K562 (cell line): ENCODE measurements around the gene ADCY9.

Experiments
- CEBPB ChIP-seq: fragments of 450-650 bp; IDR thresholded peaks from 2 replicates; pipeline ENCODE4 v1.6.1; 2016; ENCODE audit warnings: missing genetic modification characterization, missing compliant biosample characterization
- CTCF ChIP-seq, 3 experiments: IDR thresholded peaks in 2 of 3; conservative IDR thresholded peaks in 1 of 3; 2 replicates each; pipeline ENCODE4 v1.5.1; 2011 to 2012; ENCODE audit warnings: low read length in 3 of 3, mild to moderate bottlenecking in 3 of 3, control low read depth in 2 of 3, improper control_type of control experiment in 1 of 3, inconsistent platforms in 1 of 3, low read depth in 1 of 3, mixed read lengths in 1 of 3, moderate library complexity in 1 of 3; ENCODE audit not compliant: insufficient read depth in 2 of 3
- FOS ChIP-seq: IDR thresholded peaks from 3 replicates; pipeline ENCODE4 v1.6.1; 2011; ENCODE audit not compliant: insufficient read length; ENCODE audit errors: extremely low read depth
- FOXP4 ChIP-seq: sonication (generic); formaldehyde crosslinking; IDR thresholded peaks from 2 replicates; pipeline ENCODE4 v1.8.0; 2022; ENCODE audit warnings: mild to moderate bottlenecking, missing genetic modification reagents, borderline replicate concordance
- HINFP ChIP-seq: fragments of 450-650 bp; conservative IDR thresholded peaks from 2 replicates; pipeline ENCODE4 v1.6.1; 2016; ENCODE audit warnings: missing genetic modification characterization, low read depth, mild to moderate bottlenecking, control low read depth, missing compliant biosample characterization
- MAFG ChIP-seq: fragments of 450-650 bp; conservative IDR thresholded peaks from 2 replicates; pipeline ENCODE4 v1.6.1; 2016; ENCODE audit warnings: missing genetic modification characterization, missing compliant biosample characterization
- NRF1 ChIP-seq, 2 experiments: fragments of 450-650 bp; IDR thresholded peaks in 1 of 2; conservative IDR thresholded peaks in 1 of 2; 2 replicates each; pipeline ENCODE4 v1.6.1; 2014; ENCODE audit warnings: mild to moderate bottlenecking in 2 of 2
- NUFIP1 ChIP-seq: fragments of 450-650 bp; IDR thresholded peaks from 2 replicates; pipeline ENCODE4 v1.6.1; 2018; ENCODE audit not compliant: partially characterized antibody
- POLR2AphosphoS5 ChIP-seq: IDR thresholded peaks from 2 replicates; pipeline ENCODE4 v1.6.1; 2011; ENCODE audit warnings: mild to moderate bottlenecking, low read depth, low read length, moderate library complexity; ENCODE audit not compliant: control insufficient read depth, insufficient read depth
- POLR2G ChIP-seq: fragments of 200-400 bp; formaldehyde crosslinking; IDR thresholded peaks from 2 replicates; pipeline ENCODE4 v1.6.1; 2017; ENCODE audit warnings: low read depth, mild to moderate bottlenecking, antibody characterized with exemption, low read length, moderate library complexity
- SP1 ChIP-seq: sonication (generic); formaldehyde crosslinking; IDR thresholded peaks from 2 replicates; pipeline ENCODE4 v1.8.1; 2022; ENCODE audit warnings: mild to moderate bottlenecking, missing genetic modification reagents
- ZC3H11A ChIP-seq: IDR thresholded peaks from 2 replicates; pipeline ENCODE4 v1.6.1; 2012; ENCODE audit warnings: low read depth, low read length, improper control_type of control experiment

GRCh38 chr16:4137438-4137837 is 21.2 kb upstream of the ADCY9 start:
- no peak for TF ChIP-seq SP1 (CRISPR knock-in tag)
- no peak for TF ChIP-seq FOS
- no peak for TF ChIP-seq CEBPB (tag)
- TF ChIP-seq POLR2AphosphoS5, result no peak
- TF ChIP-seq MAFG (tag), result no peak
- TF ChIP-seq HINFP, result no peak
- TF ChIP-seq NRF1 (conservative IDR thresholded peaks at IDR 0.05 in 1 of 2, IDR thresholded peaks at IDR 0.05 in 1 of 2), result no peak
- no peak for TF ChIP-seq CTCF (IDR thresholded peaks at IDR 0.05 in 2 of 3, conservative IDR thresholded peaks at IDR 0.05 in 1 of 3; ENCODE audit: insufficient read depth in 2 of 3, low read depth in 1 of 3, low read length in 3 of 3)
- no peak for TF ChIP-seq NUFIP1
- no peak for TF ChIP-seq POLR2G
- TF ChIP-seq FOXP4, result no peak
- no peak for TF ChIP-seq ZC3H11A
